HepG2 (cell line): ENCODE data around the gene ARHGEF1. TPM values are rescaled to one million over a fixed set of nuclear protein-coding genes. Genes with fewer than 3 reads are reported as not detected.

ENCODE experiments used
- ETV5 ChIP-seq: IDR thresholded peaks from 2 replicates; pipeline ENCODE4 v1.6.1; 2018; ENCODE audit warnings: missing biosample characterization, missing genetic modification reagents, inconsistent platforms, borderline replicate concordance
- HNF1B ChIP-seq: sonication (generic); formaldehyde crosslinking; IDR thresholded peaks from 2 replicates; pipeline ENCODE4 v1.5.1; 2020; ENCODE audit warnings: mild to moderate bottlenecking, moderate library complexity, missing genetic modification reagents
- HNRNPK ChIP-seq: fragments of 200-400 bp; formaldehyde crosslinking; IDR thresholded peaks from 2 replicates; pipeline ENCODE4 v1.6.1; 2018; ENCODE audit warnings: low read length, low read depth, moderate library complexity, mild to moderate bottlenecking; ENCODE audit not compliant: poor library complexity, severe bottlenecking
- JUND ChIP-seq: sonication (generic); formaldehyde crosslinking; IDR thresholded peaks from 2 replicates; pipeline ENCODE4 v1.8.0; 2022; ENCODE audit warnings: mild to moderate bottlenecking, missing genetic modification reagents
- KDM2A ChIP-seq: sonication (generic); formaldehyde crosslinking; IDR thresholded peaks from 2 replicates; pipeline ENCODE4 v1.4.0; 2020; ENCODE audit warnings: low read depth, missing genetic modification reagents, borderline replicate concordance
- KLF11 ChIP-seq: IDR thresholded peaks from 2 replicates; pipeline ENCODE4 v1.6.1; 2016; ENCODE audit warnings: missing compliant biosample characterization
- NR0B2 ChIP-seq: sonication (generic); formaldehyde crosslinking; IDR thresholded peaks from 2 replicates; pipeline ENCODE4 v1.4.0; 2020; ENCODE audit warnings: mild to moderate bottlenecking, missing genetic modification reagents
- NR2F6 ChIP-seq, 2 experiments: IDR thresholded peaks; 2 replicates each; pipeline ENCODE4 v1.6.1; 2016; ENCODE audit warnings: antibody characterized with exemption in 1 of 2, mild to moderate bottlenecking in 1 of 2
- POLR2G ChIP-seq: fragments of 200-400 bp; formaldehyde crosslinking; IDR thresholded peaks from 2 replicates; pipeline ENCODE4 v1.6.1; 2018; ENCODE audit warnings: mild to moderate bottlenecking, low read depth, low read length, moderate library complexity
- REL ChIP-seq: sonication (generic); formaldehyde crosslinking; conservative IDR thresholded peaks from 2 replicates; pipeline ENCODE4 v1.8.0; 2022; ENCODE audit warnings: mild to moderate bottlenecking, missing genetic modification reagents, moderate library complexity
- REPIN1 ChIP-seq: sonication (generic); formaldehyde crosslinking; IDR thresholded peaks from 2 replicates; pipeline ENCODE4 v1.8.0; 2022; ENCODE audit warnings: missing genetic modification reagents, low read depth, mild to moderate bottlenecking, borderline replicate concordance
- RFX5 ChIP-seq: IDR thresholded peaks from 2 replicates; pipeline ENCODE4 v1.6.1; 2011; ENCODE audit warnings: low read depth, low read length, improper control_type of control experiment
- RFXANK ChIP-seq: IDR thresholded peaks from 2 replicates; pipeline ENCODE4 v1.6.1; 2016
- ZBTB7B ChIP-seq: sonication (generic); formaldehyde crosslinking; IDR thresholded peaks from 2 replicates; pipeline ENCODE4 v1.4.0; 2020; ENCODE audit warnings: missing genetic modification reagents
- ZNF230 ChIP-seq: sonication (generic); formaldehyde crosslinking; IDR thresholded peaks from 2 replicates; pipeline ENCODE4 v1.4.0; 2020; ENCODE audit warnings: mild to moderate bottlenecking, missing genetic modification reagents
- ZNF460 ChIP-seq: sonication (generic); formaldehyde crosslinking; IDR thresholded peaks from 2 replicates; pipeline ENCODE4 v1.5.1; 2020; ENCODE audit warnings: missing genetic modification reagents, mild to moderate bottlenecking, borderline replicate concordance
- ZNF724P ChIP-seq: sonication (generic); formaldehyde crosslinking; IDR thresholded peaks from 2 replicates; pipeline ENCODE4 v1.8.0; 2022; ENCODE audit warnings: missing genetic modification reagents, borderline replicate concordance
- ZNF773 ChIP-seq: sonication (generic); formaldehyde crosslinking; IDR thresholded peaks from 2 replicates; pipeline ENCODE4 v1.4.0; 2020; ENCODE audit warnings: missing genetic modification reagents, borderline replicate concordance
- ZNF841 ChIP-seq: sonication (generic); formaldehyde crosslinking; IDR thresholded peaks from 2 replicates; pipeline ENCODE4 v1.8.1; 2023; ENCODE audit warnings: missing genetic modification reagents, borderline replicate concordance
- polyA plus RNA-seq, 8 experiments: library from polyadenylated mRNA; depleted of rRNA in 3 of 8; stranded (reverse) in 7 of 8; unstranded in 1 of 8; fragments of >200 nt; fragmentation: Illumina TruSeq in 4 of 8; extraction: Trizol in 4 of 8; gene quantifications; 2 replicates each; pipeline versions ENCODE4 v1.2.1 to v1.2.3, GENCODE V29; 2011 to 2016; ENCODE audit warnings: low read depth in 4 of 8, missing spikeins in 1 of 8, mixed read lengths in 1 of 8; ENCODE audit not compliant: insufficient read depth in 1 of 8
- total RNA-seq, 5 experiments: library from RNA; depleted of rRNA; stranded (reverse); fragments of >200 nt; fragmentation: Illumina TruSeq; extraction: Trizol; gene quantifications; 2 replicates each; pipeline ENCODE4 v1.2.3, GENCODE V29; 2016; ENCODE audit warnings: low read depth in 1 of 5

The ARHGEF1 gene
- total and polyA plus RNA-seq, 2 of the 13 experiments (the other 11 are each of a cell fraction or from before 2014, with no cell fraction given) = 33.7 to 34.7 TPM

GRCh38 chr19:41883821-41884733, 1.1 kb downstream of the ARHGEF1 start (continued):
- TF ChIP-seq ZNF230 (CRISPR knock-in tag) = no peak
- TF ChIP-seq ZNF724P (CRISPR knock-in tag) = peak; percentile 68; the same call in 1 of the 2 replicates
- TF ChIP-seq KLF11 (CRISPR knock-in tag) = no peak
- TF ChIP-seq HNRNPK = peak; percentile 84
- no peak for TF ChIP-seq ZNF773 (CRISPR knock-in tag)
- TF ChIP-seq ETV5 (CRISPR knock-in tag) = peak; percentile 78; the same call in 1 of the 2 replicates
- TF ChIP-seq RFX5 = no peak
- 0 out of 2 replicates have a peak, but pooled peaks have one; percentile 39 for TF ChIP-seq REL (CRISPR knock-in tag)
- peak; percentile 79; the same call in 1 of the 2 replicates for TF ChIP-seq HNF1B (CRISPR knock-in tag)
- peak; percentile 98 for TF ChIP-seq KDM2A
- TF ChIP-seq ZNF841 (CRISPR knock-in tag) = no peak
- no peak for TF ChIP-seq ZNF460
- peak; percentile 77; the same call in 1 of the 2 replicates for TF ChIP-seq REPIN1
- TF ChIP-seq RFXANK = no peak
- no peak for TF ChIP-seq NR2F6 (IDR thresholded peaks at IDR 0.05)
- TF ChIP-seq NR2F6 (CRISPR knock-in tag; IDR thresholded peaks at IDR 0.05) = peak; percentile 59; the same call in 1 of the 2 replicates
- peak; percentile 84 for TF ChIP-seq POLR2G
- 0 out of 2 replicates have a peak, but pooled peaks have one; percentile 54 for TF ChIP-seq NR0B2 (CRISPR knock-in tag)
- peak; percentile 71; the same call in 1 of the 2 replicates for TF ChIP-seq ZBTB7B (CRISPR knock-in tag)
- no peak for TF ChIP-seq JUND
